Measurements from ENCODE around the gene PDK1. TPM values are rescaled to one million over a fixed set of nuclear protein-coding genes. Genes with fewer than 3 reads are reported as not detected.

The PDK1 gene
- total RNA-seq, 4 donors from 2014 or later: 13.2 to 32.6 (median 18.1) TPM

- TF ChIP-seq, protein P1, sequence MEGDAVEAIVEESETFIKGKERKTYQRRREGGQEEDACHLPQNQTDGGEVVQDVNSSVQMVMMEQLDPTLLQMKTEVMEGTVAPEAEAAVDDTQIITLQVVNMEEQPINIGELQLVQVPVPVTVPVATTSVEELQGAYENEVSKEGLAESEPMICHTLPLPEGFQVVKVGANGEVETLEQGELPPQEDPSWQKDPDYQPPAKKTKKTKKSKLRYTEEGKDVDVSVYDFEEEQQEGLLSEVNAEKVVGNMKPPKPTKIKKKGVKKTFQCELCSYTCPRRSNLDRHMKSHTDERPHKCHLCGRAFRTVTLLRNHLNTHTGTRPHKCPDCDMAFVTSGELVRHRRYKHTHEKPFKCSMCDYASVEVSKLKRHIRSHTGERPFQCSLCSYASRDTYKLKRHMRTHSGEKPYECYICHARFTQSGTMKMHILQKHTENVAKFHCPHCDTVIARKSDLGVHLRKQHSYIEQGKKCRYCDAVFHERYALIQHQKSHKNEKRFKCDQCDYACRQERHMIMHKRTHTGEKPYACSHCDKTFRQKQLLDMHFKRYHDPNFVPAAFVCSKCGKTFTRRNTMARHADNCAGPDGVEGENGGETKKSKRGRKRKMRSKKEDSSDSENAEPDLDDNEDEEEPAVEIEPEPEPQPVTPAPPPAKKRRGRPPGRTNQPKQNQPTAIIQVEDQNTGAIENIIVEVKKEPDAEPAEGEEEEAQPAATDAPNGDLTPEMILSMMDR (IDR thresholded peaks at IDR 0.05; ENCODE audit: low read depth): no peak
Observed at GRCh38 chr2:172540421-172540820, 15.5 kb upstream of the PDK1 start.

DNA sequence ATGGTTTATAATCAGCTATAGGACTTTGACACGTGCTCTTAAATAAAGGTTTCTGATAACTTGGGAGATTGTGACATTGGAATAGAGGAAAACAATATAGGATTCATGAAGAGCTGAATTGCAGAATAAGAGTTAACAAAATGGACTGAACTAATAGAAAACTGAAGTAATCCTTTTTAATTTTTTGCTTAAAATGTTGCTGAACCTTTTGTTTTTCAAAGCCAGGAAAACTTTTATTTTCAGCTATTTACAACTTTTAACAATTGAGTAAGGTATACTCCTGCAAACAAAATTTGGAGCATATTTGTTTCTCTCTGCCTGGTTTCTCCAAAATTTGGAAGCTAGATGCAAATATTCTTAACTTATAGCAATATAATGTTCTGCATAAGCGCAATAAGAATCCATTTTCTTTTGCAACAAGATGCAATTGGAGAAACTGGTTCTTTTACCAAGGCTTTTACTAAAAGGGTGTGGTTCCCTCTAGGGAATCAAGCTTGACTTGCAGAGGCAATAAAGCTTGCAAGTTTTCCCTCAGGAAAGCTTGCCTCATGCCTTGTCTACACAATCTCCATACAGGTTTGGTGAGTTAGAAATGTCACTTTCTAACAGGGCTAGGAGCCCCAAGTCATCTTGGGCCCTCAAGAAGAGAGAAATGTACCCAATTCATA lies 10.3 kb upstream of the PDK1 start:
- TF ChIP-seq, protein P1 (IDR thresholded peaks at IDR 0.05; ENCODE audit: low read depth): no peak

DNA sequence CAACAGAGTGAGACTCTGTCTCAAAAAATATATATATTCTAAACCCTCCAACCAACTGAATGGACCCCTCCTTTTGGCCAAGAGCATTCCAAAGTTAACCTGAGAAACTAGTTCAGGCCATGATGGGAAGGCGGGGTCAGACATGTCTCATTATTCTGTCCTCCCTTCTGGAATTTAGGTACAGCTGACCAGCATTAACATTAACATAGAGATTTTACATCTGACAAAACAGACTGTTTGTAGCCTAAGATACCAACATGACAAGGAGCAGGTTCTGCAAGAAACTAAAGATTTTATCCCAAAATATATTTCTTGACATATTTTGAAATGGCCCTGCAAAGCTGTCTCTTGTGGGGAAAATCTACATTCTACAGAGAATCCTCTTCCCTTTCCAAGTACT lies 6.8 kb upstream of the PDK1 start:
- TF ChIP-seq, protein P1 (IDR thresholded peaks at IDR 0.05; ENCODE audit: low read depth): no peak

DNA sequence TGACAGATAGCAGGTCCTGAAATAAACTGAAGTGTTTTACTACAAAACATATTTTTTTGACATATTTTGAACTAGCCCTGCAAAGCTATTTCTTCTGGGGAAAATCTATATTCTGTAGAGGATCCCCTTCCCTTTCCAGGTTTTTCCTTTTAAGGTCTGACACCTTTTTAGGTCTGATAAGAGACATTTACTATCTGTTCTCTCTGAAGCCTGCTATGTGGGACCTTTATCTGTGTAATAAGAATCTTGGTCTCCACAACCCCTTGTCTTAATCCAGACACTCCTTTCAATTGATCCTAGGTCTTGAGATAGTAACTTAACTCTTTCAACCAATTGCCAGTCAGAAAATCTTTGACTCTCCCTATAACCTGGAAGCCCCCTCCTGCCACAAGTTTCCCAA lies 5.5 kb upstream of the PDK1 start:
- TF ChIP-seq, protein P1 (IDR thresholded peaks at IDR 0.05; ENCODE audit: low read depth): no peak

GRCh38 chr2:172551271-172551670 lies 4.6 kb upstream of the PDK1 start:
- TF ChIP-seq, protein P1 (IDR thresholded peaks at IDR 0.05; ENCODE audit: low read depth): no peak

- TF ChIP-seq, protein P1 (IDR thresholded peaks at IDR 0.05; ENCODE audit: low read depth): no peak
Observed at GRCh38 chr2:172552547-172553291, 3.2 kb upstream of the PDK1 start.
